Vagina (tissue), 2 donors: ENCODE measurements around the gene BACE2.

ENCODE experiments used
- CTCF ChIP-seq, 3 experiments: fragments of 450-650 bp in 2 of 3; fragments of 200-600 bp in 1 of 3; sonication (generic) in 1 of 3; IDR thresholded peaks; one replicate each; pipeline ENCODE4 v1.5.1; 2017 to 2019; ENCODE audit warnings: antibody characterized with exemption in 3 of 3, mild to moderate bottlenecking in 2 of 3, moderate library complexity in 2 of 3
- POLR2A ChIP-seq, 2 donors: fragments of 450-650 bp; IDR thresholded peaks; one replicate each; pipeline ENCODE4 v1.6.1; 2017; ENCODE audit warnings: antibody characterized with exemption in 2 of 2, mild to moderate bottlenecking in 2 of 2, moderate library complexity in 2 of 2
- POLR2AphosphoS5 ChIP-seq, 2 donors: sonication (generic); formaldehyde crosslinking; IDR thresholded peaks; one replicate each; pipeline ENCODE4 v1.9.0; 2017; ENCODE audit warnings: antibody characterized with exemption in 2 of 2, mild to moderate bottlenecking in 2 of 2, low read depth in 1 of 2; ENCODE audit not compliant: insufficient read depth in 1 of 2

GRCh38 chr21:41240040-41240439 lies 72.1 kb downstream of the BACE2 start:
- no peak for TF ChIP-seq CTCF (IDR thresholded peaks at IDR 0.05)
- no peak for TF ChIP-seq POLR2A (IDR thresholded peaks at IDR 0.05)
- no peak for TF ChIP-seq POLR2AphosphoS5 (IDR thresholded peaks at IDR 0.05; ENCODE audit: insufficient read depth in 1 of 2, low read depth in 1 of 2)
